HFF-Myc (cell line): Measurements from ENCODE around the gene ZNF705A.
"Not testable (repeated sequence)": the region's sequence is repeated elsewhere in the genome, so short reads cannot be mapped to it uniquely, and the experiment has no call there.

Experiments
- DNase-seq: peaks from one replicate; pipeline ENCODE4 v3.0.0-alpha.2; 2011; ENCODE audit warnings: low read depth; ENCODE audit errors: extremely low read depth
- H3K4me3 ChIP-seq: replicated peaks from 2 replicates; pipeline ENCODE4 v1.5.1; 2011; ENCODE audit warnings: low read depth, mild to moderate bottlenecking, control low read depth, low read length
- TF ChIP-seq, protein P1 (sequence below): IDR thresholded peaks from 2 replicates; pipeline ENCODE4 v1.5.1; 2012; ENCODE audit warnings: mild to moderate bottlenecking, low read depth, low read length, control low read depth; ENCODE audit errors: missing control alignments

Gene ZNF705A

DNA sequence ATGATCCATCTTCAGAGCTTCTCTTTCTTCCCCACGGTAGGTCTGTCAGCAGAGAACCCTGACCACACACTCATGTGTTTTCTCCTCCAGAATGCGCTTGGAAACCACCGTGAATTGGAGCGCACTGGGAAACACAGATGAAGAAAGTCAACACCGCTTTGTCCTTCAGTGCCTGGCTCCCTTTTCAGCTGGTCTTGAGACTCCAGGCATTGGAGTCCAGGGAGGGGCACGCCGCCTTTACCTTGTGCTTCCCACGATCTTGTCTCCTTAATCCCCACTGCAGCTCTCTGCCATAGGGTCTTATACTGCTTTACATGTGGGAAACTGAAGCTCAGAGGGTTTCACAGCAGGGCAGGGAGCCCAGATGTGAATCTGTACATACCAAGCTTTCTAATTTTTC lies 69.5 kb downstream of the ZNF705A start:
- DNase-seq = no peak
- H3K4me3 ChIP-seq = no peak overlapping the region
- TF ChIP-seq, protein P1, sequence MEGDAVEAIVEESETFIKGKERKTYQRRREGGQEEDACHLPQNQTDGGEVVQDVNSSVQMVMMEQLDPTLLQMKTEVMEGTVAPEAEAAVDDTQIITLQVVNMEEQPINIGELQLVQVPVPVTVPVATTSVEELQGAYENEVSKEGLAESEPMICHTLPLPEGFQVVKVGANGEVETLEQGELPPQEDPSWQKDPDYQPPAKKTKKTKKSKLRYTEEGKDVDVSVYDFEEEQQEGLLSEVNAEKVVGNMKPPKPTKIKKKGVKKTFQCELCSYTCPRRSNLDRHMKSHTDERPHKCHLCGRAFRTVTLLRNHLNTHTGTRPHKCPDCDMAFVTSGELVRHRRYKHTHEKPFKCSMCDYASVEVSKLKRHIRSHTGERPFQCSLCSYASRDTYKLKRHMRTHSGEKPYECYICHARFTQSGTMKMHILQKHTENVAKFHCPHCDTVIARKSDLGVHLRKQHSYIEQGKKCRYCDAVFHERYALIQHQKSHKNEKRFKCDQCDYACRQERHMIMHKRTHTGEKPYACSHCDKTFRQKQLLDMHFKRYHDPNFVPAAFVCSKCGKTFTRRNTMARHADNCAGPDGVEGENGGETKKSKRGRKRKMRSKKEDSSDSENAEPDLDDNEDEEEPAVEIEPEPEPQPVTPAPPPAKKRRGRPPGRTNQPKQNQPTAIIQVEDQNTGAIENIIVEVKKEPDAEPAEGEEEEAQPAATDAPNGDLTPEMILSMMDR = no peak

DNA sequence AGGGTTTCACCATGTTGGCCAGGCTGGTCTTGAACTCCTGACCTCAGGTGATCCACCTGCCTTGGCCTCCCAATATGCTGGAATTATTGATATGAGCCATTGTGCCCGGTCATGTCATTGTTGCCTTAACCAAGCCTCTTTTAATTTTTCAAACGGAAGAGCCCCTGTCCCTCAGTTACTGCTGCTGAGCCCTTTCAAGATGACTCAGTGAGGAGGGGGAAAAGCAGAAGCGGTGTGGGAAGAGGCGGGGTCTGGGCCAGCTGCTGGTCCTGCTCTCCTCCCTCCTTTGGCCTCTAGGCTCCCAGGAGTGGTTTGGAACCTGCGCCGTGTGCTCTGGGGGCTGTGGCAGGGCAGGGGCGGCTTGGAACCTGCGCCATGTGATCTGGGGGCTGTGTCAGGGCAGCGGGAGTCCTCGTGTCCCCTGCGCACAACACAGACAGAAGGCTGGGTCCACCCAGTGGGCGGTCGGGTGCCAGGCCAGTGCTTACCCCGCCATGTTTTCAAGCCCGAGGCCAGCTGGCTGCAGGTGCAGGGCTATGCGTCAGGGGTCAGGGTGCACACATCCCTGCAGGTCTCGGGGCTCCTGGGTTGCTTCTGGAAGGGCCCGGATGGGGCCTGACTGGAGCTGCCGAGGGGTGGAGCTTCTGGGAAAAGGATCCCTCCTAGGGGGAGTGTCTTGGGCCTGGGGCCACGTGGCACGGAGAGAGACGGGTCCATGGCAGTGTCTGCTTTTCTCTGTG lies 70.3 kb downstream of the ZNF705A start, which contains the start of gene FAM90A1:
FAM90A1 (minus strand) TSS at position 627 of the 740 bp plus-strand sequence. CDS start 2,786 bp downstream, outside the sequence.
- H3K4me3 ChIP-seq = peak within 1 kb of the TSS; percentile 44

DNA sequence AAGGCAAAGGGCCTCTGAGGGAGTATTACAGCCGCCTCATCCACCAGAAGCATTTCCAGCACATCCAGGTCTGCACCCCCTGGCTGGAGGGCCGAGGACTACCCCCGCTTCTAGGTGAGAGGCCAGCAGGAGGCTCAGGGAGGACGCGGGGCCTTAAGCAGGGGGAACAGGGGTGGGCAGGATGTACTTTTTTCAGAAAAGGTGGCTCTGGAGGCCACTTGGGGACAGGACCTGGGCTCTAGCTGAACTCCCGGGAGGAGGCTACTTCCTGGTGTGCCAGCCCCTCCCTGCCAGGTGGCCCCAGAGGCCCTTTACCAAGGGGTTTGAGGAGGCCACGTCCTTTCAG lies 70.9 kb downstream of the ZNF705A start:
- peak overlapping the region; percentile 44 for H3K4me3 ChIP-seq
- not testable (repeated sequence) for DNase-seq

More for the DNA sequence above, 70.3 kb downstream of the ZNF705A start, which contains the start of gene FAM90A1:
- not testable (repeated sequence) for DNase-seq

DNA sequence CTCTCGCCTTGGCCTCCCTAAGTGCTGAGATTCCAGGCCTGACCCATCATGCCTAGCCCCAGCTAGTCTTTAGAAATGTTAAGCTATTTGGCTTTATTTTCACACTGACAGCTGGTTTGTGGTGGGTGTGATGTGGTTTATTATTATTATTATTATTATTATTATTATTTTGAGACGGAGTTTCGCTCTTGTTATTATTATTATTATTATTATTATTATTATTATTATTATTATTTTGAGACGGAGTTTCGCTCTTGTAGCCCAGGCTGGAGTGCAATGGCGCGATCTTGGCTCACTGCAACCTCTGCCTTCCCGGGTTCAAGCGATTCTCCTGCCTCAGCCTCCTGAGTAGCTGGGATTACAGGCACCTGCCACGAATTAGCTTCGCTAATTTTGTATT lies 71.8 kb downstream of the ZNF705A start:
- DNase-seq = not testable (repeated sequence)
- peak overlapping the region; percentile 44; the same call in 1 of the 2 replicates for H3K4me3 ChIP-seq

DNA sequence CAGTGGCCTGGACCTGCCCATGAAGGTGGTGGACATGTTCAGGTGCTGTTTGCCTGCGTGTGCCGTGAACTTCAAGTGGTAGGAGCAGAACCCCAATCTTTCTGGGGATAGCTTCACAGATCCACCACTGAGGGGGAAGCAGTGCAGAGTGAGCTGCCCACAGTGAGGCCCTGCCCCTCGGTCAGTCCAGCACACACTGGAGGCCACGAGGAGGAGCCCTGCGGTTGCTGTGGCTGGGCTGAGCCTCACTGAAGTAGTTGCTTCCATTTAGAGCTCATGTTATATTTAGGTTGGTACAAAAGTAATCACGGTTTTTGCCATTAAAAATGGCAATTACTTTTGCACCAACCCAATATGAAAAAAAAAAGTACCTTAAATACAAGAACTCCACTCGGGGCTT lies 72.7 kb downstream of the ZNF705A start:
- not testable (repeated sequence) for H3K4me3 ChIP-seq, DNase-seq
